ENCODE results near the gene MYLK. TPM values are rescaled to one million over a fixed set of nuclear protein-coding genes. Genes with fewer than 3 reads are reported as not detected.

The MYLK gene
- total RNA-seq, 1 experiment from 2014 or later: 28.8 TPM

GRCh38 chr3:123657111-123657510, 227.0 kb downstream of the MYLK start:
- no peak for DNase-seq (ENCODE audit: low read depth)
- in situ Hi-C loops (cut with HindIII; ENCODE audit: low pct_unique_long_range_greater_than_20kb, low sequenced_read_pairs): no loop called here

- in situ Hi-C loops (cut with HindIII; ENCODE audit: low pct_unique_long_range_greater_than_20kb, low sequenced_read_pairs): no loop called here
- no peak for DNase-seq (ENCODE audit: low read depth)
Measured at GRCh38 chr3:123656691-123657090, 227.4 kb downstream of the MYLK start.

GRCh38 chr3:123656274-123656673, 227.9 kb downstream of the MYLK start:
- in situ Hi-C loops (cut with HindIII; ENCODE audit: low pct_unique_long_range_greater_than_20kb, low sequenced_read_pairs): no loop called here
- no peak for DNase-seq (ENCODE audit: low read depth)

GRCh38 chr3:123655400-123655799, 228.7 kb downstream of the MYLK start:
- DNase-seq (ENCODE audit: low read depth): no peak
- in situ Hi-C loops (cut with HindIII; ENCODE audit: low pct_unique_long_range_greater_than_20kb, low sequenced_read_pairs): no loop called here

- no peak for DNase-seq (ENCODE audit: low read depth)
- in situ Hi-C loops (cut with HindIII; ENCODE audit: low pct_unique_long_range_greater_than_20kb, low sequenced_read_pairs): no loop called here
Measured at GRCh38 chr3:123653221-123653682, 230.9 kb downstream of the MYLK start.

GRCh38 chr3:123652342-123652984, 231.7 kb downstream of the MYLK start:
- in situ Hi-C loops (cut with HindIII; ENCODE audit: low pct_unique_long_range_greater_than_20kb, low sequenced_read_pairs): no loop called here
- peak; percentile 37 for DNase-seq (ENCODE audit: low read depth)

- in situ Hi-C loops (cut with HindIII; ENCODE audit: low pct_unique_long_range_greater_than_20kb, low sequenced_read_pairs): no loop called here
- no peak for DNase-seq (ENCODE audit: low read depth)
Measured at GRCh38 chr3:123651449-123652341, 232.4 kb downstream of the MYLK start.

- DNase-seq (ENCODE audit: low read depth): no peak
- in situ Hi-C loops (cut with HindIII; ENCODE audit: low pct_unique_long_range_greater_than_20kb, low sequenced_read_pairs): no loop called here
Measured at GRCh38 chr3:123650101-123650500, 234.0 kb downstream of the MYLK start.

GRCh38 chr3:123648696-123649405, 235.3 kb downstream of the MYLK start:
- in situ Hi-C loops (cut with HindIII; ENCODE audit: low pct_unique_long_range_greater_than_20kb, low sequenced_read_pairs): no loop called here

GRCh38 chr3:123644358-123644757, 239.8 kb downstream of the MYLK start:
- no peak for DNase-seq (ENCODE audit: low read depth)
- in situ Hi-C loops (cut with HindIII; ENCODE audit: low pct_unique_long_range_greater_than_20kb, low sequenced_read_pairs): no loop called here

More at GRCh38 chr3:123648696-123649405, 235.3 kb downstream of the MYLK start:
- no peak for DNase-seq (ENCODE audit: low read depth)

GRCh38 chr3:123642957-123643330, 241.2 kb downstream of the MYLK start:
- no peak for DNase-seq (ENCODE audit: low read depth)
- in situ Hi-C loops (cut with HindIII; ENCODE audit: low pct_unique_long_range_greater_than_20kb, low sequenced_read_pairs): no loop called here

GRCh38 chr3:123642182-123642956, 241.8 kb downstream of the MYLK start:
- peak; percentile 71 for DNase-seq (ENCODE audit: low read depth)
- in situ Hi-C loops (cut with HindIII; ENCODE audit: low pct_unique_long_range_greater_than_20kb, low sequenced_read_pairs): no loop called here

- no peak for DNase-seq (ENCODE audit: low read depth)
- in situ Hi-C loops (cut with HindIII; ENCODE audit: low pct_unique_long_range_greater_than_20kb, low sequenced_read_pairs): no loop called here
Measured at GRCh38 chr3:123641505-123641904, 242.6 kb downstream of the MYLK start.

GRCh38 chr3:123640740-123641462, 243.2 kb downstream of the MYLK start:
- in situ Hi-C loops (cut with HindIII; ENCODE audit: low pct_unique_long_range_greater_than_20kb, low sequenced_read_pairs): no loop called here
- no peak for DNase-seq (ENCODE audit: low read depth)

GRCh38 chr3:123640311-123640710, 243.8 kb downstream of the MYLK start:
- DNase-seq (ENCODE audit: low read depth): no peak
- in situ Hi-C loops (cut with HindIII; ENCODE audit: low pct_unique_long_range_greater_than_20kb, low sequenced_read_pairs): no loop called here

GRCh38 chr3:123638936-123639689, 245.0 kb downstream of the MYLK start:
- in situ Hi-C loops (cut with HindIII; ENCODE audit: low pct_unique_long_range_greater_than_20kb, low sequenced_read_pairs): no loop called here
- no peak for DNase-seq (ENCODE audit: low read depth)

- no peak for DNase-seq (ENCODE audit: low read depth)
- in situ Hi-C loops (cut with HindIII; ENCODE audit: low pct_unique_long_range_greater_than_20kb, low sequenced_read_pairs): no loop called here
Measured at GRCh38 chr3:123637841-123638240, 246.3 kb downstream of the MYLK start.

Measured in Caki2 (cell line).